ENCODE measurements around the gene GMNC. TPM values are rescaled to one million over a fixed set of nuclear protein-coding genes. Genes with fewer than 3 reads are reported as not detected.

The GMNC gene
- total RNA-seq: not detected in 2 replicates

GRCh38 chr3:190862209-190863118 is at the start of gene GMNC:
Gene GMNC, minus strand, starts transcription at chr3:190862694. Its CDS starts 79 bp downstream, at chr3:190862615.

